Astrocyte (in vitro differentiated cells and primary cell): ENCODE data around the gene FFAR3.

ENCODE experiments used
- CTCF ChIP-seq: IDR thresholded peaks from 2 replicates; pipeline ENCODE4 v1.5.1; 2011; ENCODE audit warnings: low read depth, mild to moderate bottlenecking, inconsistent platforms, low read length, moderate library complexity; ENCODE audit not compliant: insufficient read depth
- EZH2 ChIP-seq: IDR thresholded peaks from 2 replicates; pipeline ENCODE4 v1.6.1; 2012; ENCODE audit warnings: mild to moderate bottlenecking, low read length, inconsistent platforms; ENCODE audit not compliant: insufficient read depth

GRCh38 chr19:35342430-35342829 is 15.8 kb upstream of the FFAR3 start:
- no peak for TF ChIP-seq CTCF
- no peak for TF ChIP-seq EZH2
